Spleen (tissue), 11 donors: ENCODE data around the gene NIPSNAP3A. TPM values are rescaled to one million over a fixed set of nuclear protein-coding genes. Genes with fewer than 3 reads are reported as not detected.

Experiments used
- DNase-seq: peaks from one replicate; pipeline ENCODE4 v3.0.0-alpha.2; 2020
- H3K27ac ChIP-seq, 8 donors: fragments of 200-600 bp; sonication (generic) in 7 of 8; 1 replicate in 4 of 8; 2 replicates in 4 of 8; pipeline versions ENCODE4 v1.5.0 to v1.8.0; 2016 to 2021; ENCODE audit warnings: inconsistent platforms in 4 of 8, mild to moderate bottlenecking in 4 of 8, moderate library complexity in 1 of 8
- H3K27me3 ChIP-seq, 7 donors: fragments of 200-600 bp; sonication (generic) in 6 of 7; replicated peaks in 1 of 7; 1 replicate in 4 of 7; 2 replicates in 3 of 7; pipeline versions ENCODE4 v1.5.0 to v1.8.0; 2016 to 2021; ENCODE audit warnings: inconsistent platforms in 3 of 7, mild to moderate bottlenecking in 1 of 7
- H3K36me3 ChIP-seq, 6 donors: fragments of 200-600 bp; sonication (generic) in 5 of 6; 1 replicate in 4 of 6; 2 replicates in 2 of 6; pipeline versions ENCODE4 v1.5.0 to v1.8.0; 2016 to 2021; ENCODE audit warnings: inconsistent platforms in 2 of 6
- H3K4me1 ChIP-seq, 6 donors: fragments of 200-600 bp; sonication (generic) in 5 of 6; 1 replicate in 3 of 6; 2 replicates in 3 of 6; pipeline versions ENCODE4 v1.5.0 to v1.8.0; 2016 to 2021; ENCODE audit warnings: inconsistent platforms in 3 of 6
- H3K4me3 ChIP-seq, 8 donors: fragments of 200-600 bp; sonication (generic) in 7 of 8; 1 replicate in 4 of 8; 2 replicates in 4 of 8; pipeline versions ENCODE4 v1.5.0 to v1.8.0; 2016 to 2021; ENCODE audit warnings: inconsistent platforms in 4 of 8, mild to moderate bottlenecking in 4 of 8, moderate library complexity in 2 of 8
- H3K9me3 ChIP-seq, 8 donors: fragments of 200-600 bp; sonication (generic) in 7 of 8; 1 replicate in 4 of 8; 2 replicates in 4 of 8; pipeline versions ENCODE4 v1.5.0 to v1.8.0; 2016 to 2021; ENCODE audit warnings: inconsistent platforms in 4 of 8
- CTCF ChIP-seq, 11 experiments: fragments of 200-600 bp in 7 of 11; fragments of 450-650 bp in 4 of 11; sonication (generic) in 4 of 11; IDR thresholded peaks in 8 of 11; conservative IDR thresholded peaks in 3 of 11; 1 replicate in 7 of 11; 2 replicates in 4 of 11; pipeline versions ENCODE4 v1.4.0 to v1.8.0; 2016 to 2021; ENCODE audit warnings: antibody characterized with exemption in 11 of 11, inconsistent platforms in 4 of 11, mild to moderate bottlenecking in 1 of 11
- POLR2A ChIP-seq, 3 donors: fragments of 450-650 bp; IDR thresholded peaks; one replicate each; pipeline ENCODE4 v1.5.1; 2017; ENCODE audit warnings: antibody characterized with exemption in 3 of 3, mild to moderate bottlenecking in 1 of 3
- POLR2AphosphoS5 ChIP-seq, 3 donors: sonication (generic); formaldehyde crosslinking; IDR thresholded peaks; one replicate each; pipeline ENCODE4 v1.5.1; 2017; ENCODE audit warnings: antibody characterized with exemption in 3 of 3
- WGBS, 5 donors: extraction: QIAGEN DNeasy Blood & Tissue Kit in 3 of 5; methylation state at CpG; one replicate each; pipeline versions ENCODE4 v1.1.5 to v1.1.7; 2013 to 2018; 5-methylcytosine and 5-hydroxymethylcytosine counted together
- intact Hi-C: fragments of 100-400 bp; cut with DNase I; formaldehyde crosslinking; loops from one replicate; pipeline ENCODE4 v1.15.0; 2023; ENCODE audit warnings: low total_unique reads
- polyA plus RNA-seq, 3 donors: library from polyadenylated mRNA; stranded (reverse); fragments of 200-250 nt; gene quantifications; one replicate each; pipeline ENCODE4 v1.2.1, GENCODE V29; 2013
- total RNA-seq, 7 donors: library from RNA; depleted of rRNA in 3 of 7; stranded (reverse); fragments of >200 nt in 3 of 7; fragmentation: NEBNext Ultra II Directional in 4 of 7; extraction: Animal tissue kit (Norgen Biotek cat#: 25700) in 4 of 7; gene quantifications; one replicate each; pipeline versions ENCODE4 v1.1.0 to v1.2.1, GENCODE V29; 2016 to 2021
- donor health status: healthy with polysubstance abuse.
- donor health status: DM: no; HTN: no; CAD: no; lungs with moderate emphysema.
- donor health status: DM: no; HTN: no; CAD: no.
- donor health status: Bipolar disorder and iron deficiency.
- donor health status: healthy.
- donor health status: DM: no; HTN: no; CAD: no.
- donor health status: DM: yes; HTN: yes; CAD: no.

NIPSNAP3A gene
- total and polyA plus RNA-seq, 10 donors, result 17.2 to 28.5 (median 23.4) TPM

GRCh38 chr9:104780796-104781395 lies 33.4 kb downstream of the NIPSNAP3A start:
- Histone ChIP-seq H3K4me3 (no peak overlapping the region), H3K9me3 (no peaks in the 10 kb centered on the region), H3K27ac (peak overlapping the region in 4 of 8 donors; percentile 5 to 53 (median 26)), H3K36me3 (peaks cover 0 to 33% (median 9%) of the 10 kb centered on the region in 6 donors), H3K27me3 (no peaks in the 10 kb centered on the region), H3K4me1 (peaks cover 0 to 47% (median 14%) of the 10 kb centered on the region in 6 donors)
- WGBS, 5 donors, result 89 to 100% (median 91%) methylated on average over 1 of the region's 1 CpG
- TF ChIP-seq POLR2A (IDR thresholded peaks at IDR 0.05) (no peak), POLR2AphosphoS5 (IDR thresholded peaks at IDR 0.05) (no peak), CTCF (IDR thresholded peaks at IDR 0.05 in 8 of 11, conservative IDR thresholded peaks at IDR 0.05 in 3 of 11) (peak in 7 of 11 experiments; percentile 17 to 46 (median 27))
- no peak for DNase-seq
- intact Hi-C loops, result no loop called here

GRCh38 chr9:104783588-104783987 lies 36.1 kb downstream of the NIPSNAP3A start:
- peaks cover 0 to 60% (median 22%) of the 10 kb centered on the region in 6 donors for H3K36me3 ChIP-seq
- H3K27ac ChIP-seq, result no peak overlapping the region
- 88 to 97% (median 93%) methylated on average over 4 of the region's 4 CpGs for WGBS, 5 donors

GRCh38 chr9:104784098-104784497 lies 36.6 kb downstream of the NIPSNAP3A start:
- Histone ChIP-seq H3K9me3 (no peaks in the 10 kb centered on the region), H3K27me3 (no peaks in the 10 kb centered on the region), H3K4me1 (peaks cover 0 to 31% (median 9%) of the 10 kb centered on the region in 6 donors), H3K27ac (peak overlapping the region in 2 of 8 donors; percentile 24 to 29), H3K36me3 (peaks cover 0 to 65% (median 26%) of the 10 kb centered on the region in 6 donors), H3K4me3 (no peak overlapping the region)
- intact Hi-C loops, result no loop called here
- no peak for TF ChIP-seq POLR2A (IDR thresholded peaks at IDR 0.05)
- no peak for DNase-seq
- WGBS, 5 donors, result 20 to 40% (median 24%) methylated on average over 2 of the region's 2 CpGs

More at GRCh38 chr9:104783588-104783987, 36.1 kb downstream of the NIPSNAP3A start:
- TF ChIP-seq CTCF (IDR thresholded peaks at IDR 0.05 in 8 of 11, conservative IDR thresholded peaks at IDR 0.05 in 3 of 11) (no peak), POLR2A (IDR thresholded peaks at IDR 0.05) (no peak), POLR2AphosphoS5 (IDR thresholded peaks at IDR 0.05) (no peak)
- no peak for DNase-seq
- H3K9me3 ChIP-seq, result no peaks in the 10 kb centered on the region
- H3K27me3 ChIP-seq, result no peaks in the 10 kb centered on the region
- peaks cover 0 to 31% (median 9%) of the 10 kb centered on the region in 6 donors for H3K4me1 ChIP-seq
- no peak overlapping the region for H3K4me3 ChIP-seq
- intact Hi-C loops, result no loop called here

GRCh38 chr9:104786293-104786692 lies 38.8 kb downstream of the NIPSNAP3A start:
- Histone ChIP-seq H3K27me3 (no peaks in the 10 kb centered on the region), H3K27ac (no peak overlapping the region), H3K4me3 (no peak overlapping the region), H3K9me3 (no peaks in the 10 kb centered on the region), H3K4me1 (peaks cover 0 to 14% (median 0%) of the 10 kb centered on the region in 6 donors), H3K36me3 (peaks cover 0 to 87% (median 40%) of the 10 kb centered on the region in 6 donors)
- 94 to 100% (median 97%) methylated on average over 1 of the region's 1 CpG for WGBS, 5 donors
- TF ChIP-seq CTCF (IDR thresholded peaks at IDR 0.05 in 8 of 11, conservative IDR thresholded peaks at IDR 0.05 in 3 of 11) (no peak), POLR2AphosphoS5 (IDR thresholded peaks at IDR 0.05) (no peak), POLR2A (IDR thresholded peaks at IDR 0.05) (no peak)
- no peak for DNase-seq
- intact Hi-C loops, result no loop called here
